HG03378 (cell line): ENCODE data around the gene OR6C76.

Experiments
- ATAC-seq: cut with Tn5 transposase; IDR thresholded peaks from one replicate; pipeline ENCODE4 v1.9.1; 2021; ENCODE audit warnings: mild to moderate bottlenecking, moderate library complexity; ENCODE audit not compliant: unreplicated experiment

OR6C76 gene

DNA sequence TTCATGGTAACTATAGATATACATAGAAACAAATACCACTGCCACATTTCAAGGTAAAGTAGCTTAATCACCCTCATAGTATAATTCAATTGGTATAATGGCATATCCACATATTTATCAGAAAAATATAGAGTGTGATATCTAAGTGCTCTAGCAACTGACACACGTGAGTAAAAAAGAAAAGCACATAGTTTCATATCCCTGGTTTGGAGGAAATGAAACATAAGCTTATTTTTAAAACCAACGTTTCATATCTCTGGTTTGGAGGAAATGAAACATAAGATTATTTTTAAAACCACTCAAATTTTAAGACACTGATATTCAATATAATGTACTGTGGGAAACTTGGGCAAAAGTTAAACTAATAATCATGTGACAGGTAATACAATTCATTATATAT lies 41.8 kb downstream of the OR6C76 start:
- peak; percentile 60 for ATAC-seq

DNA sequence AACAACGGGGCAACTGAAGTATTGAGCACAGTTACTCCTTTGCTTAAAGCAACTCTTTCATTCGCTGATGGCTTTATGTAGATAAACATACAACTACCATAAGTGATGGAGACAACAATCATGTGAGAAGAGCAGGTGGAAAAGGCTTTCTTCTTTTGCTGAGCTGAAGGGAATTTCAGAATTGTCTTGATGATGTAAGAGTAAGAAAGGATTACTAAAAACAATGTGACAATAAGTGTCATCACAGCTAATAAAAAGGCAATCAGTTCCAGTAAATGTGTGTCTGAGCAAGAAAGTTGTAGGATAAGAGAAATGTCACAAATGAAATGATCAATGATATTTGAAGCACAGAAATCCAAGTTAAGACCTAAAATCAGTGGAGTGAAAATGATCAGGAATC lies 43.2 kb downstream of the OR6C76 start:
- no peak for ATAC-seq

DNA sequence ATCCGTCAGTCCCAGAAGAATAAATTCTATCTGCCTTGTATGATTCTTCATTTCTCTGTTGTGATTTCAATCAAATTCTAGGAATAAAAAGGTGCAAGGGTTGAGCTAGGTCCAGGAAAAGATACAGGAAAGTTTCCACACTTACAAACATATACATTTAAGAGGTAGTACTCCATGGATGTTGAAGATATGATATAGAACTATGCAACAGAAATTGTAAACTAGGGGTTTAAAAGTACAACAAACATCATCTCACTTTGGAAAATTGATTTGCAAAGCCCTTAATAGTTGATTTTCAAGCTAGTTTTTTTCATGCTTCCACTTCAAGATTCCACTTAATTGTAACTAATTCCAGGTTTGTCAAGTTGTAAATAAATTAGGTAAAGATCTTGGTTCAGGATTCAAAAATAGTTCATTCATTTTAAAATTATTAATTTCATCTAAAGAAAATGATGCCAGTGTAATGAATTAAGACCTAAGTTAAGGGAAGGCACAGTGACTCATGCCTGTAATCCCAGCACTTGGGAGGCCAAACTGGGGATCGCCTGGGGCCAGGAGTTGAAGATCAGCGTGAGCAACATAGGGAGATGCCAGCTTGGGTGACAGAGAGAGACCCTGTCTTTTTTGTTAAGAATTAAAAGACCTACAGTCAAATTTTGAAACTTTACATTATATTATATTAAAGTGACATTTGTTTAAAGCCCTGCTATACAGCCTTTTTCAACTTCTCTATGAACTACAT lies 44.2 kb downstream of the OR6C76 start, which contains the start of gene OR6C70:
TSS of gene OR6C70 (minus strand) at position 51 of the 742 bp plus-strand sequence. CDS start at position 51, 0 bp downstream.
- ATAC-seq, result no peak

DNA sequence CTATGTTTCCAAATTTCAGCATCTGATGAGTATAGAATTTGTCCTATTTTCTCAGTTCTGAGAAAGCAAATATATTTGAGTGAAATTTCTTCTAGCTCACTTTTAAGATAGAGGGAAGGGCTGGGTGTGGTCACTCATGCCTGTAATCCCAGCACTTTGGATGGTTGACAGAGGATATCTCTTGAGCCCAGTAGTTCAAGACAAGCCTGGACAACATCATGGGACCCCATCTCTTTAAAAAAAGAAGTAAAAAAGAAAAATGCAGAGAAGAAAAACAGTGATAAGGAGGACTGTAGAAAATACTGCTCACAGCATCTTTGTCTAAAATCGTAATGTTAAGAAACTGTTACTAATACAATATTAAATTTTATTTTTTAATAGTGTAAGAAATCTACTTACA lies 46.2 kb downstream of the OR6C76 start:
- ATAC-seq, result no peak
